Measurements from ENCODE around the gene B3GAT1. TPM values are rescaled to one million over a fixed set of nuclear protein-coding genes. Genes with fewer than 3 reads are reported as not detected.

B3GAT1 gene
- total RNA-seq, 1 experiment from 2014 or later: 3.7 TPM

- no peaks in the 10 kb centered on the region for H3K9me3 ChIP-seq (ENCODE audit: low read depth, low read length, poor library complexity, severe bottlenecking)
- H3K4me1 ChIP-seq (ENCODE audit: insufficient read depth, low read length, poor library complexity, severe bottlenecking): peaks cover 20% of the 10 kb centered on the region
- CTCF ChIA-PET: no interaction called here
- no peak overlapping the region for H3K27ac ChIP-seq (ENCODE audit: low read depth, low read length, poor library complexity, severe bottlenecking)
- H3K27me3 ChIP-seq (replicated peaks; ENCODE audit: insufficient read depth, low read depth, low read length, poor library complexity): peaks cover 27% of the 10 kb centered on the region
- intact Hi-C loops (cut with micrococcal nuclease; ENCODE audit: unreplicated experiment): no loop called here
- POLR2A ChIA-PET (ENCODE audit: low non-redundant PET): no interaction called here
- DNase-seq (ENCODE audit: low spot score): peak; percentile 33
- H3K36me3 ChIP-seq (ENCODE audit: insufficient read depth, low read length, poor library complexity, severe bottlenecking): no peaks in the 10 kb centered on the region
- H3K4me3 ChIP-seq (ENCODE audit: low read depth, low read length, poor library complexity, severe bottlenecking): no peak overlapping the region
- no TSS peak for BruUV-seq (replicated peaks)
- TF ChIP-seq EZH2 (IDR thresholded peaks at IDR 0.05; ENCODE audit: borderline replicate concordance, low read depth, low read length, poor library complexity, severe bottlenecking) (no peak), CTCF (conservative IDR thresholded peaks at IDR 0.05; ENCODE audit: low read depth, low read length) (no peak)
Measured at GRCh38 chr11:134407321-134407828, 4.7 kb downstream of the B3GAT1 start.

- BruUV-seq (replicated peaks): no TSS peak
- intact Hi-C loops (cut with micrococcal nuclease; ENCODE audit: unreplicated experiment): no loop called here
- Histone ChIP-seq H3K27ac (ENCODE audit: low read depth, low read length, poor library complexity, severe bottlenecking) (no peak overlapping the region), H3K27me3 (replicated peaks; ENCODE audit: insufficient read depth, low read depth, low read length, poor library complexity) (peaks cover 25% of the 10 kb centered on the region), H3K4me1 (ENCODE audit: insufficient read depth, low read length, poor library complexity, severe bottlenecking) (peaks cover 20% of the 10 kb centered on the region), H3K9me3 (ENCODE audit: low read depth, low read length, poor library complexity, severe bottlenecking) (no peaks in the 10 kb centered on the region), H3K4me3 (ENCODE audit: low read depth, low read length, poor library complexity, severe bottlenecking) (no peak overlapping the region), H3K36me3 (ENCODE audit: insufficient read depth, low read length, poor library complexity, severe bottlenecking) (no peaks in the 10 kb centered on the region)
- CTCF ChIA-PET: no interaction called here
- no peak for TF ChIP-seq EZH2 (IDR thresholded peaks at IDR 0.05; ENCODE audit: borderline replicate concordance, low read depth, low read length, poor library complexity, severe bottlenecking)
- no peak for TF ChIP-seq CTCF (conservative IDR thresholded peaks at IDR 0.05; ENCODE audit: low read depth, low read length)
- DNase-seq (ENCODE audit: low spot score): peak; percentile 49
- POLR2A ChIA-PET (ENCODE audit: low non-redundant PET): no interaction called here
Measured at GRCh38 chr11:134406264-134407185, 5.5 kb downstream of the B3GAT1 start.

DNA sequence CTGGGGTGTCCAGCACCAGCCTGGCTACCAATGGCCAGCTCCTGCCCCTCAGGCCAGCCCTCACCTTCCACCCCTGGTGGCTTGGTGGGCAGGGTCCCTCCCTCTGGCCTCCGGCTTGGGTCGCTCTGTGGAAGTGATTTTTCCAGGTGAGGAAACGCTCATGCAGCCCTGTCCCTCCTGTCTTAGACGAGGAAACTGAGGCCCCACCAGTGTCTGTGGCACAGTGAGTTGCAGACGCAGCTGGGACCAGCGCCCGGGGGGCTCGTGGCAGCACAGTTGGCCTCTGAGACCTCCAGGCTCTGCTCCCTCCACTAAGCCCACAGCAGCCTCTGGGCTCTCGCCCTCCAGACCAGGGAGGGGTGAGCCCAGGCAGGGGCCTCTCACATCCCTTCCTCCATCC is 6.2 kb downstream of the B3GAT1 start:
- TF ChIP-seq EZH2 (IDR thresholded peaks at IDR 0.05; ENCODE audit: borderline replicate concordance, low read depth, low read length, poor library complexity, severe bottlenecking) (no peak), CTCF (conservative IDR thresholded peaks at IDR 0.05; ENCODE audit: low read depth, low read length) (no peak)
- ChIA-PET POLR2A (ENCODE audit: low non-redundant PET) (no interaction called here), CTCF (no interaction called here)
- no peak for DNase-seq (ENCODE audit: low spot score)
- Histone ChIP-seq H3K27me3 (replicated peaks; ENCODE audit: insufficient read depth, low read depth, low read length, poor library complexity) (peaks cover 19% of the 10 kb centered on the region), H3K4me1 (ENCODE audit: insufficient read depth, low read length, poor library complexity, severe bottlenecking) (peaks cover 16% of the 10 kb centered on the region), H3K4me3 (ENCODE audit: low read depth, low read length, poor library complexity, severe bottlenecking) (no peak overlapping the region), H3K36me3 (ENCODE audit: insufficient read depth, low read length, poor library complexity, severe bottlenecking) (no peaks in the 10 kb centered on the region), H3K27ac (ENCODE audit: low read depth, low read length, poor library complexity, severe bottlenecking) (no peak overlapping the region), H3K9me3 (ENCODE audit: low read depth, low read length, poor library complexity, severe bottlenecking) (no peaks in the 10 kb centered on the region)
- BruUV-seq (replicated peaks): no TSS peak
- intact Hi-C loops (cut with micrococcal nuclease; ENCODE audit: unreplicated experiment): no loop called here

All from A673 (cell line).